ENCODE measurements around the gene ROBO2. TPM values are rescaled to one million over a fixed set of nuclear protein-coding genes. Genes with fewer than 3 reads are reported as not detected.

ROBO2 gene
- polyA plus RNA-seq, 1 experiment, result 1.6 TPM

- no peak for DNase-seq (ENCODE audit: low read depth)
- H3K27me3 ChIP-seq (ENCODE audit: control insufficient read depth, insufficient read depth, low read length), result no peaks in the 10 kb centered on the region
- no peak for TF ChIP-seq CTCF (IDR thresholded peaks at IDR 0.05; ENCODE audit: insufficient read depth, low read depth, low read length)
- no peaks in the 10 kb centered on the region for H3K36me3 ChIP-seq (ENCODE audit: control insufficient read depth, insufficient read depth, low read length)
- POLR2A ChIA-PET, result no interaction called here
- H3K4me3 ChIP-seq (ENCODE audit: low read depth, low read length), result no peak overlapping the region
- CTCF ChIA-PET, result no interaction called here
Measured at GRCh38 chr3:77606372-77606771, 566.5 kb downstream of the ROBO2 start.

GRCh38 chr3:77618686-77619085 is 578.8 kb downstream of the ROBO2 start:
- Histone ChIP-seq H3K36me3 (ENCODE audit: control insufficient read depth, insufficient read depth, low read length) (no peaks in the 10 kb centered on the region), H3K4me3 (ENCODE audit: low read depth, low read length) (no peak overlapping the region), H3K27me3 (ENCODE audit: control insufficient read depth, insufficient read depth, low read length) (no peaks in the 10 kb centered on the region)
- POLR2A ChIA-PET, result no interaction called here
- DNase-seq (ENCODE audit: low read depth), result peak; percentile 15
- no peak for TF ChIP-seq CTCF (IDR thresholded peaks at IDR 0.05; ENCODE audit: insufficient read depth, low read depth, low read length)
- CTCF ChIA-PET, result interaction anchor here (0.6 kb wide), 2 partner anchors 150 to 315 kb away, joined by 3 to 4 read pairs; no protein-coding TSS in a partner anchor

GRCh38 chr3:77620009-77620408 is 580.1 kb downstream of the ROBO2 start:
- no peaks in the 10 kb centered on the region for H3K36me3 ChIP-seq (ENCODE audit: control insufficient read depth, insufficient read depth, low read length)
- ChIA-PET POLR2A (interaction anchor here (0.6 kb wide), 1 partner anchor 1028 kb away, joined by 3 read pairs; no protein-coding TSS in a partner anchor), CTCF (no interaction called here)
- H3K27me3 ChIP-seq (ENCODE audit: control insufficient read depth, insufficient read depth, low read length), result no peaks in the 10 kb centered on the region
- DNase-seq (ENCODE audit: low read depth), result peak; percentile 66
- H3K4me3 ChIP-seq (ENCODE audit: low read depth, low read length), result no peak overlapping the region
- no peak for TF ChIP-seq CTCF (IDR thresholded peaks at IDR 0.05; ENCODE audit: insufficient read depth, low read depth, low read length)

- no peak for DNase-seq (ENCODE audit: low read depth)
- no peak for TF ChIP-seq CTCF (IDR thresholded peaks at IDR 0.05; ENCODE audit: insufficient read depth, low read depth, low read length)
- Histone ChIP-seq H3K36me3 (ENCODE audit: control insufficient read depth, insufficient read depth, low read length) (no peaks in the 10 kb centered on the region), H3K4me3 (ENCODE audit: low read depth, low read length) (no peak overlapping the region), H3K27me3 (ENCODE audit: control insufficient read depth, insufficient read depth, low read length) (no peaks in the 10 kb centered on the region)
- ChIA-PET POLR2A (no interaction called here), CTCF (no interaction called here)
Measured at GRCh38 chr3:77623500-77623899, 583.6 kb downstream of the ROBO2 start.

DNA sequence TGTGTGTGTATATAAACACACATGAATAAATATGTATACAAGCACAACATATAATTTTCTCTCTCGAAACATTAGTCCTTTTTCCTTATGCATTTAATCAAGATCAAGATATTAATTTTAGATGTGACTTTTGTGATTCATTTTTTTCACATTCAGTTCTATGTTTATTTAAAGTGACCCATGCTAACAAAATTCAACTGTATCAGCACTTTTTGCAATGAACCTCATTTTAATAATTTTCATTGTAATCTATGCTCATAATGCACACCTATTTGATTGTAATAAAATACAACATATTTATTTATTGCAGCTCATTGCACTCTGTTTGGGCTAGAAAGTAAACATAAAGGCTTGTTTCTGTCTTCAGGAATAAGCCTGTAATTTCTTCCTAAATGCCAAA is 586.3 kb downstream of the ROBO2 start:
- ChIA-PET CTCF (no interaction called here), POLR2A (no interaction called here)
- TF ChIP-seq CTCF (IDR thresholded peaks at IDR 0.05; ENCODE audit: insufficient read depth, low read depth, low read length), result no peak
- Histone ChIP-seq H3K27me3 (ENCODE audit: control insufficient read depth, insufficient read depth, low read length) (no peaks in the 10 kb centered on the region), H3K4me3 (ENCODE audit: low read depth, low read length) (no peak overlapping the region), H3K36me3 (ENCODE audit: control insufficient read depth, insufficient read depth, low read length) (no peaks in the 10 kb centered on the region)
- no peak for DNase-seq (ENCODE audit: low read depth)

All from BJ (cell line).